HG03135 (cell line): ENCODE data around the gene NET1.
"Not testable (repeated sequence)": the region's sequence is repeated elsewhere in the genome, so short reads cannot be mapped to it uniquely, and the experiment has no call there.

Experiments
- ATAC-seq: cut with Tn5 transposase; IDR thresholded peaks from one replicate; pipeline ENCODE4 v1.9.1; 2021; ENCODE audit warnings: mild to moderate bottlenecking, moderate library complexity; ENCODE audit not compliant: unreplicated experiment

Gene NET1

DNA sequence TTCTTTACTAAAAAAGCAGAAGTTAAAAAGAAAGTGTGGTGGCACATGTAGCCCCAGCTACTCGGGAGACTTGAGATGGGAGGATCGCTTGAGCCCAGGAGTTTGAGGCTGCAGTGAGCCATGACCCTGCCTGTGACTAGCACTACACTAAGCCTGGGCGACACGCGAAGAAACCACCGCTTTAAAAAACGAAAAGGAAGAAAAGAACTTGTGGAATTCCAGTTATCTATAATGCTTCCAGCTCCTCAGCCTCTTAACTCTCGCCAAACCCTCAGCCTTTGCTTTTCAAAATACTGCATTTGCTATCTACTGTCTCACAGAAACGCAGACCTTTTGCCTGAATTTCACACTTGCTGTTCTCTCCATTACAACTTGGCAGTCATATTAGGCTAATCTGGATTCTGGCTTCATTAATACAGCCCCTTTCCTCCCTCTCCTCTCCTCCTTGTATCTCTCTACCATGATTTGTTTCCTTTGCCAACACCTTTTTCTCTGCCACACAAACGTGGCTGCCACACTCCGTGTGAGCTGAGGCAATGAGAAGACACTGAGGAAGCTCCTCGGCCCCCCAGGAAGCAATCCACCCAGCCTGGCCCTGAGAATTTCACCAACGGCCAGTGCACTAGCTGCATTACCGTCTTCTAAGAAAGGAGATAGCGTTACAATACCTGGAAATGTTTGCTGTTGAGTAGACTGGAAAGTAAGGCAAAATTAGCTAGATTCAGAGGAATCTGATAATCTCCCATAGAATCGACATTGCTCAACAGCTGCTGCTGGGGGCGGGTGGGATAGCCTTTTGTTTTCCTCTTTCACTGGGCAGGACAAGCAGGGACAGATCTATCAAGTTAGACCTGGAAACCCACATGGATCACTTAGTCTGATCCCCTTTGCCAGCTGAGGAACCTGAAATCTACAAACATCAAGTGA lies 49.8 kb downstream of the NET1 start:
- ATAC-seq: no peak

DNA sequence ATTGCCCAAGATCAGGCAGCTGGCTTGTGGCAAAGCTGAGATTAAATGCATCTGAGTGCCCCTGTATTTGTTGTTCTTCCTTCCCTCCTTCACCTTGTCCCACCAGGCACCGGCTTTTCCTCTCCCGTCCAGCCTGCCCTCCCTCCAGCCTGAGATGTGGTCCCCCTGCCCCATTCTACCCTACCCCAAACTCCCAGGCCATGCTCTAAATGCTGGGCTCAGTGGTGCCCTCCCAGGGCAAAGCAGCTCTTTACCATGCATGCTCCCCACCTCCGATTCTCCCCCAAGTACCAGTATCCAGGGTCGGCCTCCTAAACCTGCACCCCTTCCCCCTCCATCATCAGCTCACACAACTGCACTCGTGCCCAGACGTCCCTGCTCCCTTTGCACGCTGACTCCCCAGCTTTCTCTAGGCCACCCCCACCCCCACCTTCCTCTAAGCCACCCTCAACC lies 50.5 kb downstream of the NET1 start:
- no peak for ATAC-seq

DNA sequence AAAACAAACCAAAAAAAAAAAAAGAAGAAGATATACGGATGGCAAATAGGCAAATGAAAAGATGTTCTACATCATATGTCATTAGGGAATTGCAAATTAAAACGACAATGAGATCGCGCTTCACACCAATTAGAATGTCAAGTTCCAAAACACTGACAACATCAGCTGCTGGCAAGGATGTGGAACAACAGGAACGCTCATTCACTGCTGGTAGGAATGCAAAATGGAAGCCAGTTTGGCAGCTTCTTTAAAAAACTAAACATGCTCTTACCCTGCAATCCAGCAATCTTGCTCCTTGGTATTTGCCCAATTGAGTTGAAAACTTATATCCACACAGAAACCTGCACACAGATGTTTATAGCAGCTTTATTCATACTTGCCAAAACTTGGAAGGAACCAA lies 52.2 kb downstream of the NET1 start:
- no peak for ATAC-seq

DNA sequence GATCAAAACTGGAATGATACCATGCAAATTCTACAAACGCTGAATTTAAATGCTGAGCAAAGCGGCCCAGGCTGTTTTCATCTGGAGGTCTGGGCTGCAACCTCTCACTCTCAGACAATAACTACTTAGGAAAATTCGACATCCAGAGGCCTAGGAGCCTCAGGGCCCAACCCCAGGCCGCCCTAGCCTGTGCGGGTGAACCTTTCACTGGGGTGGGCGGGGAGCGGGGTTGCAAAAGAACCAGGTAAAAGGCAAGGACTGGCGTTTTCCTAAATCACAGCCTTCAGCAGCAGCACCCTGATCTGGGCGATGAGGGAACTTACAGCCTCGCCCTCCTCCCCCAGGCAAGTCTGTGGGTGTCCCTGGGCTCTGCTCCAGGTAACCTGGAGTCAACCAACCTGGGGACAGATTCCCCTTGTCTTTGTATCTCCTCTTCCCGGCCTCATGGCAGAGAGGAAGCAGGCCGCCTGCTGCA lies 53.7 kb downstream of the NET1 start:
- ATAC-seq: no peak

DNA sequence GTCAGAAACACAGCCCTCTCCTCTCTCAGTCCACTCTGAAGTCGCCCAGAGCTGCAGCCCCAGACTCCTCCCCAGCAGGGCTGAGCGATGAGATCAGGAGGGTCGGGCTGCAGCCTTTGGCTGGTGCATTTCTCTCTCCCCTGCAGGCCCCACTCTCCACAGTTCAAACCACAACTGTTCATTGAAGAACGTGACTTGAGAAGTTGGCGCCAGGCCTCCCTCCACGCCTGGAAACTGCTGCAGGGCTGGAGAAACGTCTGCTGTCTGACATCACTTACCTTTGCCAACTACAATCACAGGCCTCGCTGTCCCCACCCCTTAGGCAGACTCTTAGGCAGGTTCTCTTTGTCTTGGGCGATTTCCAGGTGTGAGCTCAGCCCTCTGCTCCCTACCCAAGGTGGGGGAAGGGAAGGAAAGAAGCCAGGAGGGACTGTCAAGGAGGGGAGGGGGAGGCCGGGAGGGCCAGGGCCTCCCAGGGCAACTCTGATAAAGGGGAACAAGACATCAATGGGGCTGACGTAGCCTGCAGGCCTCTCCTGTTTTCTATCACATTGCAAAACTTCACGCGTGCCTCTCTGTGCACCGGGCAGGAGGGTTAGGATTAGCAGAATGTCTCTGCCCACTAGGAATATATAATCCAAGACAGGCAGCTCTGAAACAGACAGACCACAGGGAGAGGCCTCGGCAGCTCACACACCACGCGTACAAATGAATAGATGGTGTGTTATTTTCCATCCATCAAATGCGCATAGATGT lies 54.3 kb downstream of the NET1 start:
- no peak for ATAC-seq

DNA sequence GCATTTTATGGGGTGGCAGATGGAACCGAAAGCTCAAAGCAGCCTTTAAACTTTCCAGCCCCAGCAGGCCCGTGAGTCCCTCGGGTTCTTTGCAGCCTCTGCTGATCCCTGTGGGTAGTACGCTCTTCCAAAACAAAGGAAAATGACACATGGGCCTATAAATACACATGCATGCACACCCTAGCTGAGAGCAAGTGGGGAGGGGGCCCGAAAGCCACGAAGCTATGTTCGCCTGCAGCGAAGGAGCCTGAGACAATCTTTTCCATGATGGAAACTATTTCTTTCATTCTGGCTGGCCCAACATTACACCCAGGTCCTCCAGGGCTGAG lies 54.8 kb downstream of the NET1 start:
- ATAC-seq: no peak

DNA sequence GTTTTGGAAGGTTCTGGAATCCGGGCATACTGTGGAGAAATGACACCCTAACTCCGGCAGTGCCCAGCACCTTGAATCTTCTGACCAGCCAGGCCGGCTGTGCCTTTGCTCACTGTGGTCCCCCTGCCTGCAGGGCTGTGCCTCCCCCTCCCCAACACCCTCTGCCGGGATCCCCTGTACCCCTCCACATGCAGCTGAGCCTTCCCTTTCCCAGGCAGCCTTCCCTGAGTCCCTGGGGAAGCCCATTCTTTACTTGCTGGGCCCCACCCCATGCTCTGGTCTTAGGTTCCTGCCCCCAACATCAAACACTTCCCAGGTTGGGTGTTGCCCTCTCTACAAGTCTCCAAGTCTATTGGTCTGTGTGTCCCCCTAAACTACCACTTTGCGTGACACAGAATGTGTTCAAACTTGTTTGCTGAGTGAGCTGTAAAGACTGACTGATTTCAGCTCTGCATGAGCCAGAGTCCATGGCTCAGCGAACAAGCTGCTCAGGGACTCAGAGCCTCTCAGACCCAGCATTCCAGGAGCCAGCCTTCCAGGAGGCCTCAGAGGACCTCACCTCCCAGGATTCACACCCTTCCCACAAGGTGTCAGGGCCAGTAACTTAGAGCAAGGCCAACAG lies 55.4 kb downstream of the NET1 start:
- no peak for ATAC-seq

DNA sequence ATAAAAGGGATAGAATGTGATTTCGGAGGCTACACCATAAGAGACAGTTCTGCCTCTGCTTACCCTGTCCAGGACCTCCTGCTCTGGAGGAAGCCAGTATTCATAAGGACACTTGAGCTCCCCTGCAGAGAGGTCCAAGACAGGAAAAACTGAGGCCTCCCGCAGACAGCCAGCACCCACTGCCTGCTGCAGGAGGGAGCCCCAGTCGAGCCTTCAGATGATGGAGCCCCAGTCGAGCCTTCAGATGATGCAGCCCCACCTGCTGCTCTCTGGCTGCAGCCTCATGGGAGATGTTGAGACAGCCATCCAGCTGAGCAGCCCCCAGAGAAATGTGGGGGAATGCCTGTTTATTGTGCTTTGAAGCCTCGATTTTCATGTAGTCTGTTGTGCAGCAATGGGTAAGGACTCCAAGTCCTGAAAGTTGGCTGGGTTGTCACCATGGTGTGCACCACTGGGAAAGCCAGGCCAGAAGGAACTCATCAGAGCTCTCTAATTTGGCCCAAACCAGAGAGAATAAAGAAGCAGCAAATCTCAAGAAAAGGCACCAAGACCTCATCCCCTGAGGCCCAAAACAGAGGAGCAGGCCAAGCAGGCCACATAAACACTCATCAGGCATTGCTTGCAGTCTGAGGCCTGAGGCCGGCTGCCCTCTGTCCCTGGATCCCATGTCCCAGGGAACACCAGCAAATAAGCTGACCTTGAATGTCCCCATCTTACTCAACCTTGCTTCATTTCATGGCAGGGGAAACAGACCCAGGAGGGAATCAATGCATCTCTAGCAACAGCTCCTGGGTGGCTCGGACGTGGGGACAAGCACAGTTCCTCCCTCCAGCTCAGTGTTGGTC lies 56.1 kb downstream of the NET1 start:
- no peak for ATAC-seq

DNA sequence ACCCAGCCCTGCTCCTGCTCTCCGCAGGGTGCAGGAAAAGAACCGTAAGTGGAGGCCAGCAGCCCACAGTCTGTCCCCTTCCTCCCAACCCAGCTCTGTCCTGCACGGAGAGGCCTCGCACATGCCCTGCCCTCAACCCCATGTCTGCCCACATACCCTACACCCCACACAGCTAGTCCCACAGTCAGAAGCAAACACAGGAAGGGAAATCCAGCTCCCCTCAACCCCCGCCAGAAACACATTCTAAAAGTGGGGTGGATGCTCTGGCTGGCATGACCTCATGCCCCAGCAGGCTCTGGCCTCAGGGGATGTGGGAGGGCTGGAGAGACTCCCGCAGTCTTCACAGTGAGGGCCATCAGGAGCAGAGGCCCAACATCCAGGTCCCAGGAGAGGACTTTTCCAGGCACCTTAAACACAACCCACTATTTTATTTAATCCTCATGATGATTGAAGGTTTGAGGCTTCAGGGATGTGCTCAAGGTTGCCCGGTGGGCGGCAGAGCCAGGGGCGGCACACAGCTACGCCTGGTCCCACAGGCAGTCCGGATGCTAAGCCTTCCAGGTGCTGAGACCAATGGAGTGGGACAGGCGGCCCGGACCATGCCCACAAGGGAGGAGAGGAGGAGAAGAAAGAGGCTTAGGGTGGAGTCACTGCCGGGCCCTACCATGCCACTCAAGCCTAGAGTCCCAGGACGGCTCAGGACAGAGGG lies 57.1 kb downstream of the NET1 start:
- no peak for ATAC-seq

DNA sequence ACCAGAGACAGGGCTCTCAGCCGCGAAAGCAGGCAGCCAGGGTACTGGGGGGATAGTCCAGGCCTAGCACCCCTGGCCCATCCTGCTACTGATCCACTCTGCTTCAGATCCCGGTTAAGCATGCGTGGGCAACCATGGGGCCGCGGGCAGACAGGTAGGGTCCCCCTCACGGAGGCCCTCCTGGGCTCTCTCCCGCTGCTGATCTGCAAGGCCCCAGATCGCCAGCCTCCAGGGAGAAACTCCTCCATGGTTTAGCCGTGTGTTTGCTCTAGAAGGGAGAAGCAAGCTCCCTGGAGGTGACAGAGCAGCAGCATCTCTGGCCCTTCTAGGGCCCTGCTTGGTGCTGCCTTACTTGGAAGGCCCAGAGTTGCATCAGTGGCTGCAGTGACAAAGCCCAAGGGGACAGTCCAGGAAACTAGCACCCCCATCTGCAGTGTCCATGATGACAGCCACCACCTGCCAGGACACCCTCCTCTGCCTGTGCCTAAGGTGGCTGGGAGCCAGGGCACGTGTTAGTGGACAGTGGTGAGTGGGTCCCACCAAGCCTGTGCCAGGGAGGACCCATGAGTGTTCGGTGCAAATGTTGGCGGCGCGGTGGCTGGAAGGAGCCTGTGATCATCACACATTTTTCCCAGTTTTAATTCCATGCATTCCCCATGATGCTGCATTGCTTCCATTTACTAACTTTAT lies 57.9 kb downstream of the NET1 start:
- no peak for ATAC-seq

DNA sequence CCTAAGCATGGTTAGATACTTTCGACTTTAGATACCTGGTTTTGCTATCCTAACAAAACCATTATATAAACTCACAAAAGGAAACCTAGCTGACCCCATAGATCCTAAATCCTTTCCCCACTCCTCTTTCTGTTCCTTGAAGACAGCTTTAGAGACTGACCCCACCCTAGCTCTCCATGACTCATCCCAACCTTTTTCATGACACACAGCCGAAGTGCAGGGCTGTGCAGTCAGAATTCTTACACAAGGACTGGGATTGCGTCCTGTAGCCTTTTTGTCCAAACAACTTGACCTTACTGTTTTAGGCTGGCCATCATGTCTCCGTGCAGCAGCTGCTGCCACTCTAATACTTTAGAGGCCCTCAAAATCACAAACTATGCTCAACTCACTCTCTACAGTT lies 62.3 kb downstream of the NET1 start:
- ATAC-seq: not testable (repeated sequence)

DNA sequence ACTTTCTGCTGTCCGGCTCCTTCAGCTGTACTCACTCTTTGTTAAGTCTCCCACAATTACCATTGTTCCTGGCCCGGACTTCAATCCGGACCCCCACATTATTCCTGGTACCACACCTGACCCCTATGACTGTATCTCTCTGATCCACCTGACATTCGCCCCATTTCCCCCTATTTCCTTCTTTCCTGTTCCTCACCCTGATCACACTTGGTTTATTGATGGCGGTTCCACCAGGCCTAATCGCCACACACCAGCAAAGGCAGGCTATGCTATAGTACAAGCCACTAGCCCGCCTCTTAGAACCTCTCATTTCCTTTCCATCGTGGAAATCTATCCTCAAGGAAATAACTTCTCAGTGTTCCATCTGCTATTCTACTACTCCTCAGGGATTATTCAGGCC lies 62.7 kb downstream of the NET1 start:
- not testable (repeated sequence) for ATAC-seq

DNA sequence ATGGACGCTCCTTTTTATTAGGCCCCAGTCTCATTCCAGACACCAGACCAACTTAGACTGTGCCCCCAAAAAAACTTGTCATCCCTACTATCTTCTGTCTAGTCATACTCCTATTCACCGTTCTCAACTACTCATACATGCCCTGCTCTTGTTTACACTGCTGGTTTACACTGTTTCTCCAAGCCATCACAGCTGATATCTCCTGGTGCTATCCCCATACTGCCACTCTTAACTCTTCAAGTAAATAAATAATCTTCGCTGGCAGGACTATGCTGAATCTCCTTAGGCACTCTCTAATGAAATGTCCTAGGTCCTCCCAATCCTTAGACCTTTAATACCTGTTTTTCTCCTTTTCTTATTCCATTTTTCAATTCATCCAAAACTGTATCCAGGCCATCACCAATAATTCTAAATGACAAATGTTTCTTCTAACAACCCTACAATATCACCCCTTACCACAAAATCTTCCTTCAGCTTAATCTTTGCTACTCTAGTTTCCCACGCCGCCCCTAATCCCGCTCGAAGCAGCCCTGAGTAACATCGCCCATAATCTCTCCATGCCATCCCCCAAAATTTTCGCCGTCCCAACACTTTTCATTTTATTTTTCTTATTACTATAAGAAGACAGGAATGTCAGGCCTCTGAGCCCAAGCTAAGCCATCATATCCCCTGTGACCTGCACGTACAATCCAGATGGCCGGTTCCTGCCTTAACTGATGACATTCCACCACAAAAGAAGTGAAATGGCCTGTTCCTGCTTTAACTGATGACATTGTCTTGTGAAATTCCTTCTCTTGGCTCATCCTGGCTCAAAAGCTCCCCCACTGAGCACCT lies 63.8 kb downstream of the NET1 start:
- ATAC-seq: not testable (repeated sequence)

DNA sequence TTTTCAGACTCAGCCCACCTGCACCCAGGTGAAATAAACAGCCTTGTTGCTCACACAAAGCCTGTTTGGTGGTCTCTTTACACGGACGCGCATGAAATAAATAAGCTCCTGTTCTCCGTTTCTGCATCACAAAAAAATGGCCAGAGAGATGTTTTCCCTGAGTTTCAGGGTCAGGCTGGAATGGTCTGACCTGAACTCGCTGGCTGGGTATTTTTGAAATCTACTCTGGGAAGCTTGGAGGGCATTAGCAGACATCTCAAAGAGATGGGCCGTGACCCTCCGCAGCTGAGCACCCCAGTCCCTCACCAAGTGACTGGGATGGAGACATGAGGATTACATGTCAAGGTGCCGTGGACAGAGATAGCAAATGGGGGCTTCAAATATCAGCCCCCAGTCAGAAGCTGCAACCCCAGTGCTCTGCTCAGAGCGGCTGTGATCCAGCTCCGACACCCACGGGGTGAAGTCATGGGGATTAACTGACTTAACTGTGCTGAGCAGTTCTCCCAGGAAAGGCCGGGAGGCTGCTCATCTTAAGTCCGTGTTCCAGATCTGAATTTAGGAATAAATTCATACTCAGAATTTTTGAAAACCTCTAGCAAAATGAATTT lies 64.7 kb downstream of the NET1 start:
- no peak for ATAC-seq

DNA sequence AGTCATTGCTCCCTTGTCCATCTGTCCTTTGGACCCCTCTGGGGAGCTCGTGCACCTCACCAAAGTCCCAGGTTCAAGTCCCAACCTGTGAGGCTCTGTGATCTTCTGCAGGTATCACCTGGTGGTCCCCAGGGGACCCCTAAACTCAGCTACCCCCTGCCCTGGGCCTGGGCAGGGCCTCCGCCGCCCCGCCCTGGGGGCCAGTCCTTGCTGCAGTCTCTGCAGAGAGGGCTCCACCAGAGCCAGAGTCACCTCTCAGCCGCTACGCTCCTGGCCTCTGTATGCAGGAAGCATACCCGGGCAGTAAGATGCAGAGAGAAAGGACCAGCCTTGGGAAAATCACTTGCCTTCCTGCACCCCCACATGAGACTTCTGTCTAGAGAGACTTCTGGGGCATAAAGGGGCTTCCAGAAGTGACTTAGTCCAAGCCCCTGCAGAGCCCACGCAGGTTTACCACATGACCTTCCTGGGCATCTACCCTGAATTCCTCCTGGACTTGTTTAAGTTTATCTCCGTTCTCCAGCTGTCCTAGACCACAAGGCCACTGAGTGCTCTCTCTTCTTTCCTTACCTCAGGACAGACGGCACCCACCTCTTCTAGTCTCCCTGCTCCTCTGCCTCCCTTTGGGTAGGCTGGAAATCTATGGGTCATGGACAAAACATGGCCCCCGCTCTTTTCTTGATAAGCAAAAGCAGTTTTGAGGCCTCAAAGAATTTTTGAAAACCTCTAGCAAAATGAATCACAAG lies 65.8 kb downstream of the NET1 start:
- ATAC-seq: no peak

DNA sequence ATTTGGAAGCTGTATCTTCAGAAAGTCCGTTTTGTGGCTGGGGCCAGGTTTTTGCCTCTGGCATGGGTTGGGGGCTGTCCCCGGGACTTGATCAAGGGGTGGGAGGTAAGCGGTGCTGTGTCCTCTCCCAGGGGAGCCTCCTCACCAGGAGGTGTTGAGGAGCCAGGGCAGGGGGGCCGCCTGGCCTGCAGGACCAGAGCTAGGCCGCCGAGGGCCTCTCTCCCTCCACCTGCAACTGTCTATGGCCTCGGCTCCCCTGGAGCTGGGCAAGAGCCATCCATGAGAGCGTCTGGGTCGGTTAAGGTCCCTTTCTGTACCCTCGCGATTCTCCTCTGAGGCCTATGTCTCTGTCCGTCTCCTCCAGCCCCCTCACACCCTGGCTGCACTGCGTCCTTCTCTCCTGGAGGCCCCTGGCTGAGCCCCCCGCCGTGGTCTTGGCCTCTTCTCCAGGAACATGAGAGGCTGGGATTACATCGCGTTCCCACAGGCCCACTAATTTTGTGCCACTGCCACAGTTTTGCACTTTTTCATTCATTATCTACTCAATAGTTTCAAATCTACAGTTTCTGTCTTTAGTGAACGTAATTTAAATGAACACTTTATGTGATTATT lies 66.4 kb downstream of the NET1 start:
- no peak for ATAC-seq
